ENCODE data around the gene JADE2. TPM values are rescaled to one million over a fixed set of nuclear protein-coding genes. Genes with fewer than 3 reads are reported as not detected.
A peak's percentile ranks its signal among the peaks of the same experiment; 100 is the strongest.

Gene JADE2
- total RNA-seq, 2 experiments from 2014 or later = 58.1 to 68.0 TPM

GRCh38 chr5:134611515-134611914 is 86.0 kb downstream of the JADE2 start:
- CTCF ChIA-PET = no interaction called here
- ATAC-seq (no peak), DNase-seq (no peak)
- POLR2A ChIA-PET = no interaction called here
- Mint-ChIP-seq H3K36me3 (ENCODE audit: low read depth) (peaks cover 49% of the 10 kb centered on the region), H3K4me3 (no peak overlapping the region), H3K4me1 (peaks cover 32% of the 10 kb centered on the region), H3K27me3 (no peaks in the 10 kb centered on the region), H3K9me3 (ENCODE audit: low read depth) (no peaks in the 10 kb centered on the region), H3K27ac (peak overlapping the region; percentile 13)
- intact Hi-C loops (cut with DNase I, micrococcal nuclease) = no loop called here

- H3K4me3 Mint-ChIP-seq = no peak overlapping the region
- ATAC-seq (no peak), DNase-seq (no peak)
- H3K27ac Mint-ChIP-seq = peak overlapping the region; percentile 27
- peaks cover 14% of the 10 kb centered on the region for H3K4me1 Mint-ChIP-seq
- CTCF ChIA-PET = interaction anchor here (0.6 to 1.1 kb wide), 4 partner anchors 21 to 68 kb away, joined by 3 to 4 read pairs (median 3); no protein-coding TSS in a partner anchor
- H3K27me3 Mint-ChIP-seq = no peaks in the 10 kb centered on the region
- intact Hi-C loops (cut with DNase I, micrococcal nuclease) = no loop called here
- no peaks in the 10 kb centered on the region for H3K9me3 Mint-ChIP-seq (ENCODE audit: low read depth)
- H3K36me3 Mint-ChIP-seq (ENCODE audit: low read depth) = peaks cover 30% of the 10 kb centered on the region
- POLR2A ChIA-PET = no interaction called here
Observed at GRCh38 chr5:134614450-134615085, 89.1 kb downstream of the JADE2 start.

- Mint-ChIP-seq H3K36me3 (ENCODE audit: low read depth) (peaks cover 23% of the 10 kb centered on the region), H3K4me3 (no peak overlapping the region), H3K9me3 (ENCODE audit: low read depth) (no peaks in the 10 kb centered on the region), H3K27me3 (no peaks in the 10 kb centered on the region), H3K27ac (no peak overlapping the region), H3K4me1 (peaks cover 7% of the 10 kb centered on the region)
- ChIA-PET POLR2A (interaction anchor here (0.7 kb wide), 1 partner anchor 189 kb away, joined by 3 read pairs; no protein-coding TSS in a partner anchor), CTCF (interaction anchor here (0.7 to 1.1 kb wide), 4 partner anchors 14 to 250 kb away, joined by 3 read pairs; no protein-coding TSS in a partner anchor)
- DNase-seq (no peak), ATAC-seq (no peak)
- intact Hi-C loops (cut with DNase I, micrococcal nuclease) = no loop called here
Observed at GRCh38 chr5:134620634-134621033, 95.2 kb downstream of the JADE2 start.

GRCh38 chr5:134625559-134625958 is 100.1 kb downstream of the JADE2 start:
- intact Hi-C loops (cut with DNase I, micrococcal nuclease) = no loop called here
- Mint-ChIP-seq H3K27ac (no peak overlapping the region), H3K36me3 (ENCODE audit: low read depth) (peaks cover 19% of the 10 kb centered on the region), H3K27me3 (no peaks in the 10 kb centered on the region), H3K4me1 (peaks cover 15% of the 10 kb centered on the region), H3K9me3 (ENCODE audit: low read depth) (no peaks in the 10 kb centered on the region), H3K4me3 (no peak overlapping the region)
- ChIA-PET POLR2A (no interaction called here), CTCF (no interaction called here)
- ATAC-seq (no peak), DNase-seq (no peak)

- ChIA-PET CTCF (no interaction called here), POLR2A (interaction anchor here (0.6 kb wide), 1 partner anchor 39 kb away, joined by 3 read pairs; no protein-coding TSS in a partner anchor)
- intact Hi-C loops (cut with DNase I, micrococcal nuclease) = no loop called here
- Mint-ChIP-seq H3K9me3 (ENCODE audit: low read depth) (no peaks in the 10 kb centered on the region), H3K27ac (peak overlapping the region; percentile 29), H3K36me3 (ENCODE audit: low read depth) (peaks cover 20% of the 10 kb centered on the region), H3K27me3 (no peaks in the 10 kb centered on the region), H3K4me1 (peaks cover 22% of the 10 kb centered on the region), H3K4me3 (no peak overlapping the region)
- DNase-seq = no peak
- ATAC-seq = no peak
Observed at GRCh38 chr5:134626369-134627014, 101.0 kb downstream of the JADE2 start.

Other genes starting within 250 kb of the JADE2 start
- gene CDKL3, start 158.5 kb upstream of the JADE2 start, total RNA-seq = 1 to 10 TPM; 3.1 to 5.2 TPM
- gene UBE2B, start 154.1 kb upstream of the JADE2 start, total RNA-seq = 100 to 1,000 TPM; 112 to 115 TPM
- gene CDKN2AIPNL, start 113.8 kb upstream of the JADE2 start, total RNA-seq = 10 to 100 TPM; 36.1 to 42.0 TPM
- 10 to 100 TPM; 40.3 to 54.9 TPM for gene SAR1B, start 107.2 kb downstream of the JADE2 start, total RNA-seq
- 10 to 100 TPM; 32.2 to 41.3 TPM for gene SEC24A, start 123.1 kb downstream of the JADE2 start, total RNA-seq
- gene CAMLG, start 212.9 kb downstream of the JADE2 start, total RNA-seq = 10 to 100 TPM; 19.8 to 35.2 TPM
- gene DDX46, start 233.1 kb downstream of the JADE2 start, total RNA-seq = 10 to 100 TPM; 63.5 to 86.7 TPM

All from activated CD4-positive, alpha-beta T cell treated with anti-CD3 and anti-CD28 coated beads for 36 hours (primary cell).